Stimulated activated CD4-positive, alpha-beta T cell treated with anti-CD3 and anti-CD28 coated beads, TNF-alpha, amount 100 ng/mL, for 1 hour (primary cell): Measurements from ENCODE around the gene POLK.
A peak's percentile ranks its signal among the peaks of the same experiment; 100 is the strongest.
"Not testable (repeated sequence)": the region's sequence is repeated elsewhere in the genome, so short reads cannot be mapped to it uniquely, and the experiment has no call there.

Source experiments
- DNase-seq, 3 donors: peaks; one replicate each; pipeline ENCODE4 v3.0.0-alpha.2; 2020; ENCODE audit warnings: low read depth in 3 of 3, low spot score in 1 of 3

POLK gene

DNA sequence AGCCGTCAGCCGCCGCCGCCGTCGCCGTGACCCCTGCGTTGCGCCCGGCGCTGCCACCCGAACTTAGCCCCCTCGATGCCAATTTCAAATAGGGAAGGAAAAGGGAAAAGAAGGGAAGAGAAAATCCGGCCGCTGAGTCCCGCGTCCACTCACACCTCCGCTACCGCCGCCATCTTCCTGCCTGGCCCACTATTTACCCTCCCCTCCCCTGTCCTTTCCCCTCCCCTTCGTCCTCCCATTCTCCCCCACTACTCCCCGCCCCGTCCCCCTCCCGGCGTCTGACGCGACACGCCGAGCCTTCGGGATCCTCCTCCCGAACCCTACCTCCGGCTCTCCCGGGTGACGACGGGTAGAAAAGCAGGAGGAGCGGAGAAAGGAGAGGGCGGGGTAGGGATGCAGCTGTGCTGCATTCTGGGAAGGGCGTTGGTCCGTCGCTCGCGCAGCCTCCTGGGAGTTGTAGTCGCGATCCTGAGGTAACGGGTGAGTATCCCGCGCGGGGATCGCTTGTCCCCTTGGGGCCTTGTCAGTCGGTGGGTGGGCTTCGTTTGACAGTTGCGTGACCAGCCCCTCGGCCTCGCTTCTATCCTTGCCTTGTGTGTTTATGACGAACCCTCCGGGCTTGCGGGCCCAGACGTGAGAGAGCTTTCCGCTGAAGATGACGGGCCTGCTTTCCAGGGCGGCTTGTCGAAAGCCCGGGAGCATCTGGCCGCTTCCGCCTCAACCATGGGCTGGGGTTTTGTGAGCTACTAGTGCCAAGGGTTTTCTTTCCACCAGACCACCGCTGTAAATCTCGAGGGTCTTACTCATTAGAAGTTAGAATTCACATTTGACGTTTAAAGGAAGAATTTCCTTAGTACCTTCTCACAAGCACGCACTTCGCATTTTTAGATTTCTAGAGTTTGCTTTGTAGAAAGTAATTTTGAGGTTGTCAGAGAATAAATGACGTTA lies at the start of gene POLK, which contains the start of gene CERT1:
TSS of gene POLK (plus strand) at position 457 of the 948 bp plus-strand sequence.
TSS of gene CERT1 (minus strand) at position 195 of the 948 bp plus-strand sequence. CDS start 422 bp downstream, outside the sequence.
- peak; percentile 84 to 87 (median 86) for DNase-seq

GRCh38 chr5:75463726-75464125 lies 48.0 kb upstream of the POLK start:
- DNase-seq: no peak

DNA sequence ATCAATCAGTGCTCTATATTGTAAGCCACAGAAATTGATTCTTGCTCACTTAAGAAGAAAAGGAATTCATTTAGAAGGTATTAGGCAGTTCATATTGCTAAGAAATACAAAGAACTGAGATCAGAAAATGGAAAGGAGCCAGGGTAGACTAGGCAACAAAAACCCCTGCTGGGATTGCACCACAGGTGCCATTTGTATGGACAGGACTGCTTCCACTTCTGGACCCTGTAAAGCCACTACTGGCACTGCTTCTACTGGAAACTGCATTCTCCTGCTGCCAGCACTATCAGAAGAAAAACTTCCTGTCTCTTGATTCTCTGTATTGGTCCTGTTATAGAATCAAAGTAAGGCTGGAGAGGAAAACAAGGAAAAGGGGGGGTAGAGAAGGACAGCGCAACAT lies 46.2 kb upstream of the POLK start:
- DNase-seq: no peak

DNA sequence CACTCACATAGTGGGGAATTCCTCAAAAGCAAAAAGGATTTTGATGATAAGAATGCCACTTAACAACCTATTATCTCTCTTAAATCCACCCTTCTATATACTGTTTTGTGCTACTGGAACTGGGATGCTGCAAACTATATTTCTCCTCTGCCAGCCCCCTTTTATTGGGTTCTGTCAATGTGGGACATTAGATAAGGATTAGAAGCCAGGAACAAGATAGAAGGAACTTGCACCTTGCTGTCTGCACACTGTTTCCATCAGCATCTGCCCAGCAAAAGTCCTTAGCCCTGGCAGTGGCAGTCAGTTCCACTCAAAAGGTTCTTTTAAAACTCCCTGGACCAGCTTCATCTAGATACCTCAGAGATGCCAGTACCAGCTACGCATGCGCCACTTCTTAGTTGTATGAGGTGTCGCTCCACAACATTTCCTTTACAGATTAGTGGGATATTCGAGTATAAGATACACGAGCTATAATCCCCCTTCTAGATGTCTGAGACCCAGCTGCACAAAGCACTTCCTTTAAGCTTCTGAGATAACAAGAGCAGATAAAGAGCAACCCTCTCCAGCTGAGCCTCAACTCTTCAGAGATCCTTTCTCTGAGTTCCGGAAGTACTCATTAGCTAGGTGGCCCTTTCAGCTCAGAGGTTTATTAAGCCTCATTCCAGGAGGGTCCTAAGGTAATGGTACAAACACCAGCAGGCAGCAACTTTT lies 45.5 kb upstream of the POLK start:
- no peak for DNase-seq

GRCh38 chr5:75468593-75468992 lies 43.1 kb upstream of the POLK start:
- no peak for DNase-seq

DNA sequence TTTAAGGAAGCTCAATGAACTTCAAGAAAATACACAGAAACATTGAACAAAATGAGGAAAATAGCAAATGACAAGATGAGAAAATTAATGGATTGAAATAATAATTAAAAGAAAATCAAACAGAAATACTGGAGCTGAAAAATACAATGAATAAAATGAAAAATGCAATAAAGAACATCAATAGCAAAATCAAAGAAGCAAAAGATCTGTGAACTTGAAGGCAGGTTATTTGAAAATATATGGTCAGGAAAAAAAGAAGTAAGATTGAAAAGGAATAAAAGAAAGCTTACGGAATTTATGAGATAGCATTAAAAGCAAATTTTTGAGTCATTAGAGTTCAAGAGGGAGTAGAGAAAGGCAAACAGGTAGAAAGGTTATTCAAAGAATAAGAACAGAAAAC lies 42.7 kb upstream of the POLK start:
- DNase-seq: no peak

- no peak for DNase-seq
Measured at GRCh38 chr5:75471193-75471592, 40.5 kb upstream of the POLK start.

DNA sequence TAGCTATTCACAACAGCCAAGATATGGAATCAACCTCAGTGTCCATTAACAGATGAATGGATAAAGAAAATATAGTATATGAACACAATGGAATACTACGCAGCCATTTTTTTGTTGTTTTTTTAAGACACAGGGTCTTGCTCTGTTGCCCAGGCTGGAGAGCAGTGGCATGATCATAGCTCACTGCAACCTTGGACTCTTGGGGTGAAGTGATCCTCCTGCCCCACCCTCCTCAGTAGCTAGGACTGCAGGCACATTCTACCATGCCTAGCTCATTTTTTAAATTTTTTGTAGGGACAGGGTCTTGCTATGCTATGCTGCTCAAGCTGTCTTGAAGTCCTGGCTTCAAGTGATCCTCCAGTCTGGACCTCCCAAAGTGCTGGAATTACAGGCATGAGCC lies 38.7 kb upstream of the POLK start:
- DNase-seq: no peak

DNA sequence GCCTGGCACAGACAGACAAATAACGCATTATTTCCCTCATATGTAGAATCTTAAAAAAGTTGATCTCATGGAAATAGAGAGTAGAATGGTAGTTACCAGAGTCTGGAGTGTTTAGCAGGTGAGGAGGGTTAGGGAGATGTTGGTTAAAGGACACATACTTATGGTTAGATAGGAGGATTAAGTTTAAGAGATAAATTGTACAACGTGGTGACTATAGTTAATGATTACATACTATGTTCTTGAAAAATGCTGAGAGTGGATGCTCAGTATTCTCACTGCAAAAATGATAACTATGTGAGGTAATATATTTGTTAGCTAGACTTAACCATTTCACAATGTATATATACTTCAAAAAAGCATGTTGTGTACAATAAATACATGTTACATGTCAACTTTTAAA lies 38.2 kb upstream of the POLK start:
- no peak for DNase-seq

GRCh38 chr5:75475364-75475763 lies 36.3 kb upstream of the POLK start:
- no peak for DNase-seq

GRCh38 chr5:75481024-75481423 lies 30.7 kb upstream of the POLK start:
- no peak for DNase-seq

DNA sequence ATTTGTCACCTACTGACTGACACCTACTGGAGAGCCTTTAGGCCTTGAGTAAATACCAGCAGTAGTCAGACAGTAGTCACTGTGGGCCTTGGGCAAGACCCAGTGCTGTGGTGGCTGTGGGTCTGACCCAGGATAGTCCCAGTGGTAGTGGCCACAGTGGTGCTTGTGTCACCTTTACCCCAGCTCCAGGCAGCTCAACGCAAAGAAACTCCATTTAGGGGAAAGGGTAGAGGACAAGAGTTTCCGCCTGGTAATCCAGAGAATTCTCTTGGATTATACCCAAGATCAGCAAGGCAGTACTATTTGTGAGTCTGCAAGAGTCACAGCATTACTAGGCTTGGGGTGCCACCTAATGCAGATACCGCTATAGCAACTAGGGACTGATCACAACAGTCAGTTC lies 29.2 kb upstream of the POLK start:
- no peak for DNase-seq

DNA sequence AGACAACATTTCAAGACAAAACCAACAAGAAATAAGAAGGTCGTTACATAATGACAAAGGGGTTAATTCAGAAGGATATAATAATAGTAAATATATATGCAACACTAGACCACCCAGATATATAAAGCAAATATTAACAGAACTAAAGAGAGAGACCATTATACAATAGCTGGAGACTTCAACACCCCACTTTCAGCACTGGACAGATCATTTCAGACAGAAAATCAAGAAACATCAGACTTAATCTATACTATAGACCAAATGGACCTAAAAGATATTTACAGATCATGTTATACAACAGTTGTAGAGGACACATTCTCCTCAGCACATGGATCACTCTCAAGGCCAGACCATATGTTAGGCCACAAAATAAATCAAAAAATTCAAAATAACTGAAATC lies 27.1 kb upstream of the POLK start:
- DNase-seq: no peak

DNA sequence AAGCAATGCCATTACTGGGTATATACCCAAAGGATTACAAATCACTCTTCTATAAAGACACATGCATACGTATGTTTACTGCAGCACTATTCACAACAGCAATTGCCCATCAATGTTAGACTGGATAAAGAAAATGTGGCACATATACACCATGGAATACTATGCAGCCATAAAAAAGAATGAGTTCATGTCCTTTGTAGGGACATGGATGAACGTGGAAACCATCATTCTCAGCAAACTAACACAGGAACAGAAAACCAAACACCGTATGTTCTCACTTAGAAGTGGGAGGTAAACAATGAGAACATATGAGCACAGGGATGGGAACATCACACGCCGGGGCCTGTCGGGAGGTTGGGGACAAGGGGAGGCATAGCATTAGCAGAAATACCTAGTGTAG lies 21.8 kb upstream of the POLK start:
- not testable (repeated sequence) for DNase-seq

DNA sequence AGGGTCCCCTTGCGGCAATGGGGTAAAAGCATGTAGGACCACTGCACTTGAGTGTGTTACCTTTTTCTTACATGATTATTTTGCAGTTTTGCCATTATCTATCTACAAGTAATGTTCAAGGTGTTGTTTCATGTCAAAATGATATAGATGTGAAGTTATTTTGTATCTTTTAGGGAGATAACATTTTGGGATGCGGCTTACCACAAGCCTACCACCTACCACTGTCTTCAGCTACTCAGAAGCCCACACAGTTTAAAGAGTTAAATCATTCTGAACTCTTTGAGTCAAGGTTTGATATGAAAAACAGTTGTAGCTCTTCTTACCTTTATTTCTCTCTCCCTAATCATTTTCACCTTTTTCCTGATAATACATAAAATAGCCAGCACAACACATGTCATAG lies 20.1 kb upstream of the POLK start:
- no peak for DNase-seq

- no peak for DNase-seq
Measured at GRCh38 chr5:75496026-75496425, 15.7 kb upstream of the POLK start.

DNA sequence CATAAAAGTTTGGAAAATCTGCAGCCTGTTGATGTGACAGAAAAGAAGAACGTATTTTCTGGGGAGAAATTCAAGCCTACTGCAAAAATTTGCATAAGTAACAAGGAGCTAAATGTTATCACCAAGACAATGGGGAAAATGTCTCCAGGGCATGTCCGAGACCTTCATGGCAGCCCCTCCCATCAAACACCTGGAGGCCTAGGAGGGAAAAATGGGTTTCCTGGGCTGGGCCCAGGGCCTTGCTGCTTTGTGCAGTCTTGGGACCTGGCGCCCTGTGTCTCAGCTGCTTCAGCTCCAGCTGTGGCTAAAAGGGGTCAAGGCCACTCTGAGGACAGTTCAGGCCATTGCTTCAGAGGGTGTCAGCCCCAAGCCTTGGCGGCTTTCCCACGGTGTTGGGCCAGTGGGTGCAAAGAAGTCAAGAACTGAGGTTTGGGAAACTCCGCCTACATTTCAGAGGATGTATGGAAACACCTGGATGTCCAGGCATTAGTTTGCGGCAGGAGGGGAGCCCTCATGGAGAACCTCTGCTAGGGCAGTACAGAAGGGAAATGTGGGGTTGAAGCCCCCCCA lies 13.4 kb upstream of the POLK start:
- DNase-seq: no peak

- not testable (repeated sequence) for DNase-seq
Measured at GRCh38 chr5:75498875-75499274, 12.8 kb upstream of the POLK start.

DNA sequence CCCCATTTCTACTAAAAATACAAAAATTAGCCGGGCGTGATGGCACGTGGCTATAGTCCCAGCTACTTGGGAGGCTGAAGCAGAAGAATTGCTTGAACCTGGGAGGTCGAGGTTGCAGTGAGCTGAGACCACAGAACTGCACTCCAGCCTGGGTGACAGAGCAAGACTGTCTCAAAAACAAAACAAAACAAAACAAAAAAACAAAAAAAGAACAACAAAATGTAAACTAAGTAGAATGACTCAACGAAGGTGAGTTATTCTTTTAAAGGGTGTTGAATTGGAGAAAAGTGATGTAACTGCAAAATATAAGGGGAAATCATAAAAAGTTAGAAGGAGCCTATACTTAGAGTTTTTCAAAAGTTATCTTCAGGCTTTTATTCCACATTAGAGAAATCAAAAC lies 6.6 kb upstream of the POLK start:
- not testable (repeated sequence) for DNase-seq

- no peak for DNase-seq
Measured at GRCh38 chr5:75507841-75508240, 3.9 kb upstream of the POLK start.

DNA sequence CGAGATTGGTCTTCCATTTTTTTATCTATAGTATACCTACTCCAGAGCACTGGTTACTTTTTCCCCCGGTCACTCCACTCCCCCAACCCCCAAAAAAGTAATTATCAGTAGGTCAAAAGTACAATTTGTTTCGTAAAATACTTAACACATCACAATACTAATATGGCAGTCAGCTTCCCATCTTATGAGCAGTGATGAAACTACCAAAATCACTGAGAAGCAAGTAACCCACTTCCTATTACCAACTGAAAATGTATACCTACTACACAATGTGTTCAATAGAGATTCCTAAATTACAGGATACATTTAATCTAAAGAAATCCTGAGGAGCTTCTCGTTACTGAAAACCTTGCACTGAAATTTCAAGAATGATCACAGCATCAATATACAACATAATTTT lies 2.1 kb upstream of the POLK start:
- DNase-seq: no peak

- no peak for DNase-seq
Measured at GRCh38 chr5:75509956-75510355, 1.7 kb upstream of the POLK start.
